HPDE6-E6E7 (cell line): Measurements from ENCODE around the gene BACH2.
A peak's percentile ranks its signal among the peaks of the same experiment; 100 is the strongest.

Source experiments
- DNase-seq: peaks from one replicate; pipeline ENCODE4 v3.0.0; 2011; ENCODE audit warnings: missing footprints; ENCODE audit errors: extremely low spot score

Gene BACH2

DNA sequence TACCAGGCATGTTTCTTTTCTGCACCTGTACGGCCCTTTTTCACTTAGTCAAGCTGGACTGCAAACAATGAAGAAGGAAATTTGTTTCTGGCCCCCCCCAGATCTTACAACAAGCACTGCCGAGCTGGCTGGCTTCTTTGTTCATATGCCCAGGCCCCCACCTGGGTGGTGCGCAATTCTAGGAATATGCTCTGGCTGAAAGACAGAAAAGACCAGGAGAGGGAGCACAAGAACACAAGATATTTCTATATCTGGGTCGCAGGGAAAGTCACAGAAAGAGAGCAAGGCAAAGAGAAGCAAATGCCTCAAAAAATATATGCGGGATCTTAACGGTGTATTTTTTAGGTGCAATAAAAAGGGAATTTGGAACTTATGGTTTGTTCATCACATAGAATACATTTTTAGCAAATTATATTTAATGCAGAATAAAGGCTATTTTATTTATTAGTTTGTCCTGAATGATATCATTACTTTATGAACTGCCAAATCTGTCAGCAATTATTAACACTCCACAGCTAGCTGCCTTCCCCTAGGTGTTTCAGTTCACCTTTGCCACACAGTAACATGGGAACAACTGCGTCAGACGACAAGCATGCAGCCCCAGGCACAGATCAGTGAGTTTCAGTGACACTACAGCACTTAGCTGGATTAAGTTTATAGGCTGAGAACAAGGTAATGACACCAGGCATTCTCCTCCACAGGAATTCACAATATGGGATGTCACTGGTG is 325.9 kb downstream of the BACH2 start:
- peak; percentile 54 for DNase-seq

DNA sequence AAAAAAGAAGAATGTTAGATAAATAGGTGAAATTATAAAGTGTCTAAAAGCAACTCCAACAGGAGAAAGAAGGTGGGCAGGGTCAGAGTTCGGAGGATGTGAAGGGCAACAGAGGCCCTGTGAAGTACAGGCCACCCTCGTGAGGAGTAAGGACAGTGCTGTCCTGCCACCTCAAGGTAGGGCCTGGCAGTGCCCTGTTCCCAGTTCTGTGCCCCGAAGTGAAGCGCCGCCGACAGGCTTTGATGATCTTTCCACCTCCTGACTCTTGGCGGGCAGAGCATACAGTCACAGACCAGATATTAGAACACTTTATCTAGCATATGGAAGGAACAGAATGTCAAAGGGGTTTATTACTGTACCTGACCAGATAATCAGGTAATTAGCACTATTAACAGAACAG is 326.6 kb downstream of the BACH2 start:
- DNase-seq, result no peak

DNA sequence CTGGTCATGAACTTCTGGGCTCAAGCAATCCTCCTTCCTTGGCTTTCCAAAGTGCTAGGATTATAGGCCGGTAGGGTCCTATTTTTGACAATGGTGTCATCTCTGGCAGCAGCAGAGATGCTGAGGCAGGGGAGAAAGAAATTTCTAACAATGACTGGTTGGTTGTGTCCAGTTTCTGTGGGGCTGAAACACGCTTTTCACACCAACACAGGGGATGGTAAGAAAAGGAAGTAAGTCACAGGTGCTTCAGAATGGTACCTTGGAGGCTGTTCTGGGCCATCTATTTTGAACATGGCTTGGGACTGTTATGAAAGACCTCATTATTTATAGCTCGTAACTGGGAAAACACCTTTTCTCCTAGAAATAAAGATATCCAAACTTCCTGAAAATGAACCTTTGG is 329.7 kb downstream of the BACH2 start:
- DNase-seq, result no peak

DNA sequence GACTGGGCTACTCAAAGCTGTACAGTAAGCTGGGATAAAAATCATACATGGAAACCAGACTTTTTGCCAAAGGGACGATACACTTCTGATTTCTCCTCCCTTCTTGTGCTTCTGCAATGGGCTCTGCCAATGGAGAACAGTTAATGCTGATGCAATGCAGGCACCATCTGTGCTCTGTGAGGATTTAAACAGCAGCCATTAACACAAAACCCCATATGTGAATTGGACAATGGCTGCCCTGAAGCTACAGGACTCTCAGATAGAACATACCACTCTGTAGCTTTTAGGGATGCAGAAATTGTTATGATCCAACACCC is 330.5 kb downstream of the BACH2 start:
- DNase-seq, result no peak

DNA sequence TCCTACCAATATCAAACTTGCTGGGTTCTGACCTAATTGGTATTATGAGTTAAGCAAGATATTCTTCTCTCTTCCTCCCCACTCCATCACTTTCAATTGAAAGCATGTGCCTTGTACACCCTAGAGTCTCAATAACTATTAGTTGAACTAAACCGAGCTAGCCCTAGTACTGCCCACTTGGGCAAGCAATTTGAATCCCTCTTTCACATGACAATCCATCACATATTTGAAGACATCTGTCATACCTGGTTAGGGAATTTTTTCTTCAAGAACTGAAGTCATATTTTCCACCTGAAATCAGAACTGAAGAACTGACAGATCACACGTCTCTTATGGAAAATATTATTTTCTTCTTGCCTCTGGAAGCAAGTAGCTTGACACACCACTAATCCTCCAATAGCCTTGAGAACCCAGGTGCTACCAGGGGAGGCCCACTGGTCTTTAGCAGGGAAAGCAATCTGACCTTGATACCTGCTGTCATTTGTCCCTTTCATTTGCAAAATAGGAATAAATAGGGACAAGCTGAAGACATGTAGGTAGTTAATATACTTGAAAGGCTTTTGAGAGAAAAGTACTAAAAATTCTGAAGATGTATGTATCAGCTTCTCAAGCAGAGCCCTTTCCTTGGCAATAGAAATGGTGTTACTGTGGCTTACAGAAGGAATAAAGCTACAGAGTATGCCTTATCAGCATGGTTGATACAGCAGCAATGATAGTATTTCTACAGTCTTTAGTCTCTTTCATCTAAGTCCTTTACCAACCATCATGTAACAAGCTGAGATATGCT is 331.0 kb downstream of the BACH2 start:
- DNase-seq, result no peak

DNA sequence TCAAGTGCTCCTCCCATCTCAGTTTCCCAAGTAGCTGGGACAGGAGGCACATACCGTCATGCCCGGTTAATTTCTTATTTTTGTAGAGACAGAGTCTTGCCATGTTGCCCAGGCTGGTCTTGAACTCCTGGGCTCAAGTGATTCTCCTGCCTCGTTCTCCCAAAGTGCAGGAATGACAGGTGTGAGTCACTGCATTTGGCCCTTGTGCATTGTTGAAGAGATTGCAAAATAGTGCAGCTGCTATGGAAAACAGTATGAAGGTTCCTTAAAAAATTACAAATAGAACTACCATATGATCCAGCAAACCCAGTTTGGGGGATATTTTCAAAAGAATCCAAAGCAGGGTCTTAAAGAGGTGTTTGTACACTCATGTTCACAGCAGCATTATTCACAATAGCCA is 333.3 kb downstream of the BACH2 start:
- DNase-seq, result no peak

DNA sequence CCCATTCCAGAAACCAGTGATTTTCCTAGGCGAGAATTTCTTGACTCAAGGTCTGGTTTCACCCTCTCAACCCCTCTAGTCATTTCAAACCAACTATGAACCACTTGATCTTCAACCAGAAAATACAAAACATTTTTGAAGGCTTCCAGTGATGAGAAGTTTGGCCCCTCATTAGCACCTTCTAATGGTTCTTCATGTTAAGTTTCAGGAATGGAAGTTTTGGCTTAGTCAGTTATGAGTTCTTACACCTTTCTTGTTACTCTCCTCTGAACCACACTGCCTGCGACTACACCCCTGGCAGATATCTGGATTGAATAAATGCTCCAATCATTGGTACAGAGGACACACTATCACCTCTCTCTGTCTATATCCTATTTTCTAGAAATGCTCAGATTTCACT is 335.2 kb downstream of the BACH2 start:
- DNase-seq, result no peak

DNA sequence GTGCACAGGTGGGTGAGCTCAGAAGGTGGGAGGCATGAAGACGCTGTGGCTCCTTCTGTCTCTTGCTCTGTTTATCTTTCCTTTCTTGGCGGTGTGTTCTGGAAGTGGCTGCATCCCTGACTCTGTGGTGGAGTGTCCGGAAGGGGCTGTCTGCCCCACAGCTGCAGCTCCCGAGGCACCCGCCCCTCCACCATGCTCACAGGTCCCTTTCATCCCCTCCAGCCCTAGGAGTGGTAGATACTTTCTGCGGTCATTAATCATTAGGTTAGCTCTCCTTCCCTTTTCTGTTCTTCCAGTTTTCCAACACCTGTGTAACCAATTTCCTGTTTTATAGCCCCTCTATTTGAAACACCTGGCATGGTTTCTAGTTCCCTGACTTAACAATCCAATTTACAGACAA is 336.8 kb downstream of the BACH2 start:
- no peak for DNase-seq

DNA sequence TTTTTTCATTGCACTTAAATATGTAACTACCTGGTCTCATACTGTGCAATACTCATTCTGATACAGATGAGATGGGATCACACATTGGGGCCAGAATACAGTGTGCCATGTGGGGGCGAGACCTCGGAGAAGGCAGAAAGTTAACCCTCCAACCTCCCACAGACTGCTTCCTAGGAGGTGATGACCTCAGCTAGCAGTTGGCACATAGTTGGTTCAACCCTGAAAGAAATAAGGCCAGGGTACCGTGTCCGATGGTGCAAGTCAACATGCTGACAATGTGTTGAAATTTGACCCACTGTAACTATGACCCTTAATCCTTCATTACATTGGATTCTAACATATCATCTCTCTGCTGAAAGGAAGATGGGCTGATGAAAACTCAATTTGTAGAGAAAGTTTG is 340.5 kb downstream of the BACH2 start:
- DNase-seq, result no peak

DNA sequence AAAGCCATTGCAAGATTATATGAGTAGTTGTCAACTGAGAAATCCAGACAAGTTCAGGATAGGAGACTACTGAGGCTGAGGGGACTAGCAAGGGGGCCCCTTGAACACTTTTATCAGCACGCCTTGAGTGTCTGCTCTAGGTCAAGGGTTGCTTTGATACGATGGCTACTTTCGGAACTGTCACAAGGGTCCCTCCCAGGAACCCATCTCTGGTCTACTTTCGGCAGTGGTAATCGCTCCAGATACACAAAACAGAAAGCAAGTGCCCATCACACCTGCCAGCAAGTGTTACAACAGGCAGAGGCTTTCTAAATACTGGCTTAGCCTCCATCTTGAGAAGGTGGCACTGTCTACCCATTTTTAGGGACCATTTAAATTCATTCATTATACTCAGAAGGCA is 341.3 kb downstream of the BACH2 start:
- no peak for DNase-seq

DNA sequence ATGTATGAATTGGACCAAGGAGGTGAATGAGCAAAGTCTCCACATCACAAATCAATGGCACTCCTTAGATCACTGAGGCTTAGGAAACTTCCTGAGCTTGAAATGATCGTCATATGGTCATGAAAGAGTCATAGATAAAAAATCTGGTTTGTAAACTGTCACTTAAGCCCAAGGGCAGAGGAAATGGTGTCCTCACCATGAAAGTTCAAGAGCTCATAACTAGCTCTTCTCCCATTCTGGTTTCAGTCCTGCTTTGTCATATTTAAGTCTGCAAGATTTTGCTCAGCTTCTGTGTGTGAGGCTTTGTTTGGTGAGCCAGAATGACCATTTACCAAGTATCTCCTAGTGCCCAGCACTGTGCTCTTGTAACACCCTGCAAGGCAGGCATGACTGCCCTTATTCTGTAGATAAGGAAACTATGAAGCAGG is 341.9 kb downstream of the BACH2 start:
- DNase-seq, result no peak

DNA sequence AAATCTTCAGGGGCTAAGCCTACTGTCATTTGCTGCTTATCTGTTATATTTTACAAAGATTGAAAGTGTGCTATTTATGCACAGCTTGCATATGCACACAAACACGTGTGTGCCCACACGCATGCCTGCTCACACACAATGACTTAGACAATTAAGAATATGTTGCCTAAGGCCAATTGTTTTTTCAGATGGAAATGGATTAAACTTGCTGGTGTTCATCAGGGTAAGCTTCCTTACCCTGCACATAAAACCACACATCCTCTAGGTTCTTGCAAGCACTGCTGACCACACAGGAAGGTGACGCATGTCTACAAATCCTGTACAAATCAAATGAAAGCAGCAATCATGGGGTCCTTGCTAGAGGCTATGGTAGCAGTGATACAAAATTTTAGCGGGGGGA is 344.0 kb downstream of the BACH2 start:
- DNase-seq, result no peak

DNA sequence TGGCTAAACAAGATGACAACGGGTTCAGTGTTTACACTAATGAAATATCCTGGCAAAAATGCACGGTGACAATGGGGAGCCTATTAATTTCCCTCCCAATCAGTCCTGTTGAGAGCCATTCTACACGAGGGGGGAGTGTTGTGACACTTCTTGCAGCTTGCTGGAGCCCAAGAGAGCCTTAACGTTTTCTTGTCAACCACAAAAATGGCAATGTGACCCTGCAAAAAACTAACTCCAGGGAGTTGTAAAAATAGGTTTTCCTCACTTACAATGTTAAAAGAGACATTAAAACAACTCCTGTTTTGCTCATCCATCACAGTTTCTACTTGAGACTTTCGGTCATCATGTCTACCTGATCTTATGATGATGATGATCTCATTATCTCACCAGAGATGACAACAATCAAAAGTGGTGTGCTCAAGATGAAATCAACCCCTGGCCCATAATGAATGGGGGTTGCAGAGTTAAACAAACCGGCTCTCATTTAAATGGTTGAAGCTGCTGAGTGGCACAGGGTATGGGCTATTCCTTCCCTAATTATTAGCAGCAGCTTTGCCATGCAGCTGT is 344.5 kb downstream of the BACH2 start:
- DNase-seq, result no peak

DNA sequence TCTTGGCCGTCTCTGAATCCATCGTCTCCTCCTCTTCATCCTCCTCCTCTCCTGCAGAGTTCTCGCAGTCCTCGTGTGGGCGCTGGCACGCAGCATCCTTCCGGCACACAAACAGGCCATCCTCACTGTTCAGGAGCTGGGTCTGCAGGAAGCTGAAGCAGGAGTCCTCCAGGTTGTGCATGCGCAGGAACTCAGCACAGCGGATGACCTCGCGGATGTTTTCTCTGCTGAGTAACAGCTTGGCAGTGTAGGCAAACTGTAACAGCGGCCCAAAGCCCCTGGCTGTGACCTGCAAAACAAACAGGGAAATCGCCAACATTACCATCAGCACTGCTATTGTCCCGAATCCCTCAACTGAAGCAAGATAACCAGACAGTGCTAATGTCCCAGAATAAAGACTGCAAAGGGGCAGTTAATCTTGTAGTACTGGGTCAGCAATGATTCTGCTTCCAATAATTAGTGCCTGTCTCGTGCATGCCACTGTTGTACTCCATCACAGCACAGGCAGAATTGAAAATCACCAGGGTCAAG is 345.0 kb downstream of the BACH2 start:
- DNase-seq, result no peak

DNA sequence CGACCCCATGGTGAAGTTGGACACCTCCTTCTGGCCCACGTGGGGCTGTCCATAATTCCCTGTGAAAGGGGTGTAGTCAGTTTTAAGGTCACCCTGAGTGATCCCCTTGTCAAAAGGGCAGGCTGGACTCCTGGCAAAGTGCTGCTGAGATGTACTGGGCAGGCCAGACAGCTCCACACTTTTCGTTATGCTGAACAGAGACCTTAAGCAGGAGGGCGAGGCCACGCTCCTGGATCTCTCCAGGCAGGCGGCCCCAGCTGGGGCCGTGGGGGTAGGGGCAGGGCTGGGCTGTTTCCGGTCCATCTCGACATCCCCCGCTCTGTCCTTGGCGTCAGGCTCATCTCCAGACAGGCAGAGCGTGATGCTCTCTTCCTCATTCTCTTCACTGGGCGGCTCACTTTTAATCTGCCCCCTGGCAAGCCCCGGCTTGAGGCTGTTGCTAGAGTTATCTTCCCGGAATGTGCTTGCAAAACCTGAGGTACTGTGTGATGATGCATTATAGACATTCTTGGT is 345.7 kb downstream of the BACH2 start:
- DNase-seq, result peak; percentile 91

DNA sequence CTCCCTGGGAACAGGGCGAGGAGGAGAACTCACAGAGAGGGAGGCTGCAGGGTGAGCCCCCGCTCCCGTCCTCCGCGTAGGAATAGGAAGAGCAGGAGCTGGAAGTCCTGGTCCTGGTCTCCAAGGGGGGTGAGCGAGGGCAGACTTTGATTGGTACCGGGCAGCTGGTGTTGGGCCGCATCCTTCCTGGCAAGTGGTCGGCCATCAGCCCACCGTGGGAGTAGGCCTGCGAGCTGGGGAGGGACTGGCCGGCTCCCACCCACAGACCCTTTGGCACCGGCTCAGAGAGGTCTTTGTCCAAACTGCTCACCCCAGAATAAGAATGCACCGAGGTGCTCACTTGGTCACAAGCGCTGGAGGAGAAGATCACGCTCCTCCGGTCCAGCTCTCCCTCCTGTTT is 346.2 kb downstream of the BACH2 start:
- DNase-seq, result no peak

DNA sequence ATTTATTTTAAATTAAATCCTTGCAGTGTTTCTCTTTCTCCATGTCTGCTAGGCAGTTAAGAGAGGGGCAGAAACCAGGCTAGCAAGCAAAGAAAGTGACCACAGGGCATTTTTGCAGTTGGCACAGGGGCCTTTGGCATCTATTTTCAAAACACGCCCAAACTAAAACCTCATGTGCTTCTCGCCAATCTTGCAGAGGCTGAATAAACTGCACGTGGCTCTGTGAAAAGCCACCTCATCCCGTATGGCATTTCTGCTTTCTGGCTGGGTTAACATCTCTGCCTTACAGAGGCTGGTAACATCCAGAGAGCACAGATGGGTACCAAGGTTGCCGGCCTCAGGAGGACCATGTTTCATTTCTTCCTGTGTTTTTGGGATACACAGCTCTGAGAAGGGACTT is 347.8 kb downstream of the BACH2 start:
- no peak for DNase-seq

DNA sequence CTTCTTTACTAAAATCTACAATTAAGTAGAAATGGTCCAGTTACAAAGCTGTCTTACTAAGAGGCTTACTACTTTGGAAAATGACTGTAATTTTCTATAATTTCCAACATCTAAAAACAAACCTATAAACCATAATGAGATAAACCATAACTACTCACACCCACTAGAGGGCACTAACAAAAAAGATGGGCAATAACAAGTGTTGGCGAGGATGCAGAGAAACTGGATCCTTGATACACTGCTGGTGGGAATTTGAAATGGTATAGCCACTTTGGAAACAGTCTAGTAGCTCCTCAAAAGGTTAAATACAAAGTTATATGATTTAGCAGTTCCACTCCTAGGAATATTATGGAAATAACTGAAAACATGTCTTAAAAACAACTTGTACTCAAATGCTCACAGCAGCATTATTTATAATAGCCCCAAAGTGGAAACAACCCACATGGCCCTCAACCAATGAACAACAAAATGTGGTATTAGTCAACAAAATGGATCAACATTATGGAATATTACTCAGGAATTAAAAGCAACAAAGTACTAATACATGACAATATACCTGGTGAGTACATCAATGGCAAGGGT is 351.7 kb downstream of the BACH2 start:
- DNase-seq, result no peak

DNA sequence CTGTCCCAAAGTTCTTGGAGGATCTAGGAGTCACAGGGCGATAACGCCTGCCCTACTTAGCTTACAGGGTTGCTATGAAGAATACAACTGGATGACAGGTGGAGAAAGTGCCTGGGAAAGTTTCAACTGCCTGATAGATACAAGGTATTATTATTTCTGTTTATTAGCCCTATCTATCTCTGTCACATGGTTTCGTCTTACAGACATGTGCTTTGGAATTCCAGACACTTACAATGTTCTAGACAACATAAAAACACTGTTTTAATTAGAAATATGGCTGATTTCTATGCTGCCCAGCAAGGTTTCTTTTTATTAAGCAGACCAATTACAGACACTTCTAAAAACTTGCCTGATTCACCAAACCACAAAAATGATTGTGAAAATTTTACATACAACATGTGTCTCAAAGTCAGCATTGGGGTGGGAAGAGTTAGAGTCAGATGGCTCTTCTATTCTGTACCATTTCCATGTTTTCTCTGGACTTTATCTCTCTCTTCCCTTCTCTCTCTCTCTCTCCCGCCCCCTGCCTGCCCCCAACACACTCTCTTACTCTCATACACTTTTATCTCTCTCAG is 352.4 kb downstream of the BACH2 start:
- no peak for DNase-seq

DNA sequence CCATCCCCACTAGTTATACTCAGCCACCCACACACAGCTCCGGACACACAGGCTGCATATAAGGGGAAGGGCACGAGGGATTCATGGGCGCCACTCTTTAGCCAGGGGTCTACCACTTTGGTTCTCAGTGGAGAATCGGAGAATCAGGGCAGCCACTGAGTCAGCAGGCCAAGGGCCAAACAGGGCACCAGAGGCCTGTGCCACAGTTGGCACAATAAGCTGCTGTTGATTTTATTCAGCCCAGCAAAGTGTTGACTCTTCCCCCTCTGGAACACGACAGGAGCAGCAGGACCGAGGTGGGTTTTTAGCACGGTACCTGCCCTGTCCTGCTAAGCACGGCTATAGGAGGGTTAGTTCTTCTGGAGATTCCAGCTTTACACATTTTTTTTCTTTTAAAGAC is 354.0 kb downstream of the BACH2 start:
- DNase-seq, result no peak

DNA sequence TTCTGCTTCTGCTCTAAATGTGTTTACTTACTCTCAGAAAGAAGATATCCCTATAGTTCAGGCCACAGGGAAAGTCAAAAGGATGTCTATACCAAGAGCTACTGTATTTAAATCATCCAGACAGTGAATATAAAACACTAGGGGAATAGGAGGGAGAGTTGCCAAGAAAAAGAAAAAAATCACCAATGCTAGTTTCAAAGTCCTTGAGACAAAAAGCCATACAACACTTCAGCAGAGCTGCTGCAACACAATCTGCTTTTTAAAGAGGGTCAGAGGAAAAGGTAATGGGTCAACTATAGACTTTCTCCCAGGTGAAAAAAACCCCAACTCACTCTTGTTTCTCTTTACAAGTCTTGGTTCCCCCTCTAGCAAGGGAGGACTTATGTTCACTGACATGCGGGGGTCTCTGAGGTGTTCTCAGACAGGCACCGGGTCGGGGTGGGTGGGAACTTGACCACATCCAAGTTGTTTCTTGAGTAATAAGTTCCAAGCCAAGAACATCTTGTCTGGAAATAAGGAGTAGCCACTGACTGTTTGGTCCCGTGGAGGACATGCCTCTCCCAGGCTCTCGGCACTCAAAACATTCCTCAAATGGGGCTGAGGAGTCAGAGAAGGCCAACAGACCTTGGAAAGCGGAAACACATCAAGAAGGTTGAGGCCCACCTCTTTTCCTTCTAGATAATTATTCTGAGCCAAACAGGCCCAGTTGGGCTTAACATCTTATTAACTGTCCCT is 354.7 kb downstream of the BACH2 start:
- no peak for DNase-seq
